Endothelial cell (in vitro differentiated cells): ENCODE results near the gene C19orf12. TPM values are rescaled to one million over a fixed set of nuclear protein-coding genes. Genes with fewer than 3 reads are reported as not detected.

Experiments used
- DNase-seq: peaks from one replicate; pipeline ENCODE4 v3.0.0; 2021; ENCODE audit warnings: low spot score
- H3K27ac Mint-ChIP-seq: one replicate; pipeline ENCODE4 v1.8.0; 2021; ENCODE audit warnings: mixed read lengths, inconsistent platforms; ENCODE audit not compliant: unreplicated experiment
- H3K27me3 Mint-ChIP-seq: one replicate; pipeline ENCODE4 v1.8.0; 2021; ENCODE audit warnings: mild to moderate bottlenecking, moderate library complexity, mixed read lengths, inconsistent platforms; ENCODE audit not compliant: unreplicated experiment
- H3K36me3 Mint-ChIP-seq: one replicate; pipeline ENCODE4 v1.8.0; 2021; ENCODE audit warnings: mild to moderate bottlenecking, low read depth, mixed read lengths, inconsistent platforms; ENCODE audit not compliant: unreplicated experiment
- H3K4me1 Mint-ChIP-seq: one replicate; pipeline ENCODE4 v1.8.0; 2021; ENCODE audit warnings: mild to moderate bottlenecking, mixed read lengths, inconsistent platforms; ENCODE audit not compliant: unreplicated experiment
- H3K4me3 Mint-ChIP-seq: one replicate; pipeline ENCODE4 v1.8.0; 2021; ENCODE audit warnings: mild to moderate bottlenecking, mixed read lengths, inconsistent platforms; ENCODE audit not compliant: unreplicated experiment
- H3K9me3 Mint-ChIP-seq: one replicate; pipeline ENCODE4 v1.8.0; 2021; ENCODE audit warnings: mixed read lengths, inconsistent platforms; ENCODE audit not compliant: unreplicated experiment
- CTCF ChIP-seq: fragments of 200-600 bp; sonication (generic); IDR thresholded peaks from one replicate; pipeline ENCODE4 v1.5.0; 2021; ENCODE audit warnings: antibody characterized with exemption; ENCODE audit not compliant: unreplicated experiment
- total RNA-seq: library from RNA; stranded (reverse); fragmentation: NEBNext Ultra II Directional; extraction: Animal tissue kit (Norgen Biotek cat#: 25700); gene quantifications from one replicate; pipeline ENCODE4 v1.2.1, GENCODE V29; 2021; ENCODE audit not compliant: unreplicated experiment

Gene C19orf12
- total RNA-seq, 1 donor from 2014 or later = 6.1 TPM

GRCh38 chr19:29753190-29753933, 38.3 kb upstream of the C19orf12 start:
- no peak for TF ChIP-seq CTCF

GRCh38 chr19:29752450-29753025, 37.5 kb upstream of the C19orf12 start:
- Mint-ChIP-seq H3K4me1 (no peaks in the 10 kb centered on the region), H3K27me3 (peaks cover 2% of the 10 kb centered on the region)

More at GRCh38 chr19:29753190-29753933, 38.3 kb upstream of the C19orf12 start:
- no peak overlapping the region for H3K27ac Mint-ChIP-seq
- H3K27me3 Mint-ChIP-seq = peaks cover 2% of the 10 kb centered on the region
- no peaks in the 10 kb centered on the region for H3K9me3 Mint-ChIP-seq
- H3K36me3 Mint-ChIP-seq = no peaks in the 10 kb centered on the region
- no peaks in the 10 kb centered on the region for H3K4me1 Mint-ChIP-seq
- no peak for DNase-seq
- H3K4me3 Mint-ChIP-seq = no peak overlapping the region

GRCh38 chr19:29751932-29752331, 36.9 kb upstream of the C19orf12 start:
- Mint-ChIP-seq H3K4me1 (no peaks in the 10 kb centered on the region), H3K27ac (no peak overlapping the region), H3K27me3 (peaks cover 2% of the 10 kb centered on the region), H3K9me3 (no peaks in the 10 kb centered on the region), H3K36me3 (no peaks in the 10 kb centered on the region), H3K4me3 (no peak overlapping the region)
- TF ChIP-seq CTCF = no peak
- no peak for DNase-seq

More at GRCh38 chr19:29752450-29753025, 37.5 kb upstream of the C19orf12 start:
- TF ChIP-seq CTCF = no peak
- no peaks in the 10 kb centered on the region for H3K9me3 Mint-ChIP-seq
- H3K36me3 Mint-ChIP-seq = no peaks in the 10 kb centered on the region
- no peak overlapping the region for H3K4me3 Mint-ChIP-seq
- no peak for DNase-seq
- H3K27ac Mint-ChIP-seq = no peak overlapping the region

GRCh38 chr19:29750001-29750400, 34.9 kb upstream of the C19orf12 start:
- DNase-seq = no peak
- H3K4me1 Mint-ChIP-seq = no peaks in the 10 kb centered on the region
- H3K27ac Mint-ChIP-seq = no peak overlapping the region
- no peaks in the 10 kb centered on the region for H3K36me3 Mint-ChIP-seq
- no peak overlapping the region for H3K4me3 Mint-ChIP-seq
- no peaks in the 10 kb centered on the region for H3K9me3 Mint-ChIP-seq
- peaks cover 3% of the 10 kb centered on the region for H3K27me3 Mint-ChIP-seq
- no peak for TF ChIP-seq CTCF
